DND-41 (cell line): ENCODE measurements around the gene FOLR3.

Experiments used
- EZH2 ChIP-seq: IDR thresholded peaks from 3 replicates; pipeline ENCODE4 v1.6.1; 2012; ENCODE audit warnings: borderline replicate concordance, low read depth, mild to moderate bottlenecking, moderate library complexity, low read length, inconsistent platforms; ENCODE audit not compliant: severe bottlenecking
- TF ChIP-seq, protein P1 (sequence below): IDR thresholded peaks from 2 replicates; pipeline ENCODE4 v1.5.1; 2012; ENCODE audit warnings: borderline replicate concordance, low read length, moderate library complexity, mild to moderate bottlenecking; ENCODE audit not compliant: poor library complexity, severe bottlenecking; ENCODE audit errors: extremely low read depth

DNA sequence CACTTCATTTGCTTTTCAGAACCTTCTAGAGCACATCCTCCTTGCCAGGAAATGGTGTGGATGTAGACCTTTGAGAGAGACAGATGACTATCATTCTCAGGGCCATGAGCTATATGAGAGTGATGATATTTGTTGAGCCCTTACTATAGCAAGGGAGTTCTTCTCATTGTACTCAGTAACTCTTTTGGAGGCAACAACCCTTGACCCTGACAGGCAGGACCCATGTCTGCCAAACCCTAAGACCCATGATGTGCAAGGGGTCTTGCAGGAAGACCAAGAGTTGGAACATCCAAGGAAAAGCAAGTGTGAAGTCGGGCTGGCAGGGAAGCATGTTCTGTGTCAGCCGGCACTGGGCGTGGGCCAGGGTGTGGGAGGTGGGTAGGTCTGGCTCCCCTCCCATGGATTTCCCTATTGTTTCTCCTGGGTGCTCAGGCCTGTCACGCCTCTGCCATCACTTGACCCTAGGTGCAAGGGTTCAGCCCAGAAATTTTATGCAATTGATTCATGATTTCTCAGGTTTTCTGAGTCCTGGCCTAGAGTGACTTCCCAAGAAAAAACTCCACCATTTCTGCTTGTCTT is 1.2 kb downstream of the FOLR3 start:
- TF ChIP-seq, protein P1, sequence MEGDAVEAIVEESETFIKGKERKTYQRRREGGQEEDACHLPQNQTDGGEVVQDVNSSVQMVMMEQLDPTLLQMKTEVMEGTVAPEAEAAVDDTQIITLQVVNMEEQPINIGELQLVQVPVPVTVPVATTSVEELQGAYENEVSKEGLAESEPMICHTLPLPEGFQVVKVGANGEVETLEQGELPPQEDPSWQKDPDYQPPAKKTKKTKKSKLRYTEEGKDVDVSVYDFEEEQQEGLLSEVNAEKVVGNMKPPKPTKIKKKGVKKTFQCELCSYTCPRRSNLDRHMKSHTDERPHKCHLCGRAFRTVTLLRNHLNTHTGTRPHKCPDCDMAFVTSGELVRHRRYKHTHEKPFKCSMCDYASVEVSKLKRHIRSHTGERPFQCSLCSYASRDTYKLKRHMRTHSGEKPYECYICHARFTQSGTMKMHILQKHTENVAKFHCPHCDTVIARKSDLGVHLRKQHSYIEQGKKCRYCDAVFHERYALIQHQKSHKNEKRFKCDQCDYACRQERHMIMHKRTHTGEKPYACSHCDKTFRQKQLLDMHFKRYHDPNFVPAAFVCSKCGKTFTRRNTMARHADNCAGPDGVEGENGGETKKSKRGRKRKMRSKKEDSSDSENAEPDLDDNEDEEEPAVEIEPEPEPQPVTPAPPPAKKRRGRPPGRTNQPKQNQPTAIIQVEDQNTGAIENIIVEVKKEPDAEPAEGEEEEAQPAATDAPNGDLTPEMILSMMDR = no peak
- no peak for TF ChIP-seq EZH2
